Measurements from ENCODE around the gene PLXDC2. TPM values are rescaled to one million over a fixed set of nuclear protein-coding genes. Genes with fewer than 3 reads are reported as not detected.

PLXDC2 gene
- total and polyA plus RNA-seq, 4 donors, result 11.8 to 99.6 (median 40.8) TPM

DNA sequence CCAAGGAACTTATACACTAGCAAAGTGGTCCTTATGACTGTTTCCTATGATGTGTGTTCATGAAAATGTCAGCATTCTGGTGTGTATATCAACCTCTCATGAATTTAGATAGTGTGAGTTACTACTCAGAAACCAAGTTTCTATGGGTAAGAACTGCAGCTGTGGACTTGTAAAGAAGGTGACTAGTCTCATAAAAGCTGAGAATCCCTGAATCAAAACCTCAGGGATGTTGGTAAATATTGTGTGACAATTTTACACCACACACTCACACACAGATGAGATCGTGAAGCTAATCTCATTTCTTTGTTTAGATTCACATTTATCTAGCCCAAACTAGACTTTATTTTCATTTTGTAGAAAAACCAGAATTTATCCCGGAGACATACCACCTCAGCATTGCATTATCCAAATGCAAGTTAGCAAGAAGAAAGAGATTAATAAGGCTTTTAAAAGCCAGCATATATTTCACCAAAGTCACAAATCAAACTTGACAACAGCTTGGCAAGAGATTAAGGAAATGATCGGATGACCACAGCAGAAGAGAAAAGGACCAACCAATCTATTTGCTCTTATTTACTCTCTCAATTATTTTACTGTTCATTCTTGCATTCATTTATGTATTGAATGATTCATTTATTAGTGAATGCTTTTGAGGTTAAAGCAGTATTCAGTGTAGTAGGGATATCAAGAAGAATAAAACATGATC lies 92.9 kb downstream of the PLXDC2 start:
- no peak for ATAC-seq (ENCODE audit: insufficient read depth, low FRiP score)
- no peak overlapping the region for H3K4me3 ChIP-seq
- H3K9me3 ChIP-seq (ENCODE audit: control insufficient read depth in 4 of 4, insufficient read depth in 3 of 4, low read length in 3 of 4), result no peaks in the 10 kb centered on the region
- H3K27me3 ChIP-seq (ENCODE audit: control insufficient read depth in 3 of 3, insufficient read depth in 3 of 3, low read length in 2 of 3), result no peaks in the 10 kb centered on the region
- peaks cover 0 to 11% (median 2%) of the 10 kb centered on the region in 5 donors for H3K4me1 ChIP-seq (ENCODE audit: control insufficient read depth in 5 of 5, insufficient read depth in 5 of 5, low read length in 5 of 5)
- peaks cover 0 to 3% (median 0%) of the 10 kb centered on the region in 4 donors for H3K36me3 ChIP-seq (ENCODE audit: control insufficient read depth in 4 of 4, insufficient read depth in 4 of 4, low read length in 4 of 4)
- TF ChIP-seq, protein P1, sequence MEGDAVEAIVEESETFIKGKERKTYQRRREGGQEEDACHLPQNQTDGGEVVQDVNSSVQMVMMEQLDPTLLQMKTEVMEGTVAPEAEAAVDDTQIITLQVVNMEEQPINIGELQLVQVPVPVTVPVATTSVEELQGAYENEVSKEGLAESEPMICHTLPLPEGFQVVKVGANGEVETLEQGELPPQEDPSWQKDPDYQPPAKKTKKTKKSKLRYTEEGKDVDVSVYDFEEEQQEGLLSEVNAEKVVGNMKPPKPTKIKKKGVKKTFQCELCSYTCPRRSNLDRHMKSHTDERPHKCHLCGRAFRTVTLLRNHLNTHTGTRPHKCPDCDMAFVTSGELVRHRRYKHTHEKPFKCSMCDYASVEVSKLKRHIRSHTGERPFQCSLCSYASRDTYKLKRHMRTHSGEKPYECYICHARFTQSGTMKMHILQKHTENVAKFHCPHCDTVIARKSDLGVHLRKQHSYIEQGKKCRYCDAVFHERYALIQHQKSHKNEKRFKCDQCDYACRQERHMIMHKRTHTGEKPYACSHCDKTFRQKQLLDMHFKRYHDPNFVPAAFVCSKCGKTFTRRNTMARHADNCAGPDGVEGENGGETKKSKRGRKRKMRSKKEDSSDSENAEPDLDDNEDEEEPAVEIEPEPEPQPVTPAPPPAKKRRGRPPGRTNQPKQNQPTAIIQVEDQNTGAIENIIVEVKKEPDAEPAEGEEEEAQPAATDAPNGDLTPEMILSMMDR (IDR thresholded peaks at IDR 0.05; ENCODE audit: control extremely low read depth, extremely low read depth), result no peak
- H3K9ac ChIP-seq (ENCODE audit: insufficient read depth in 1 of 2, low read length in 2 of 2), result no peak overlapping the region
- DNase-seq, result peak in 1 of 3 donors; percentile 42
- 51 to 65% methylated on average over 3 of the region's 3 CpGs for WGBS, 2 donors
- no peak overlapping the region for H3K27ac ChIP-seq (ENCODE audit: low read depth in 1 of 2, low read length in 1 of 2)

DNA sequence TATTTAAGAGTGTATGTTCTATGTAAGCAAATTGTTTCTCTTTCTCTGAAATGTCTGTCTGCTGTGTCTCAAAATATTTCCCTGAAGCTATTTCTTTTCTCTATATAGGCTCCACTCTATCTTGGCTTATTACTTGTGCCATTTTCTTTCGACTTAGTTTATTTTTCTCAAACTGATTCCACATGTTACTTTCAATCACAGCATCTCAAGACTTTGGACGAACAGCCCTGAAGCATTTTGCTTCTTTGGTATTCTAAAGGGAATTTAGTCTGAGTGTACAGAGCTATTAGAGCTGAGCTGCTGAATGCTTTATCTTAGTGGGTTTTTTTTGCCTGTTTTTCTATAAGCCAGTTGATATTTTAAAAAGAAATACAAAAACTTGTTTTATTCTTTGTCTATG lies 95.7 kb downstream of the PLXDC2 start:
- ATAC-seq (ENCODE audit: insufficient read depth, low FRiP score), result no peak
- Histone ChIP-seq H3K27me3 (ENCODE audit: control insufficient read depth in 3 of 3, insufficient read depth in 3 of 3, low read length in 2 of 3) (no peaks in the 10 kb centered on the region), H3K9ac (ENCODE audit: insufficient read depth in 1 of 2, low read length in 2 of 2) (no peak overlapping the region), H3K27ac (ENCODE audit: low read depth in 1 of 2, low read length in 1 of 2) (no peak overlapping the region), H3K36me3 (ENCODE audit: control insufficient read depth in 4 of 4, insufficient read depth in 4 of 4, low read length in 4 of 4) (peaks cover 0 to 3% (median 0%) of the 10 kb centered on the region in 4 donors), H3K4me3 (no peak overlapping the region), H3K9me3 (ENCODE audit: control insufficient read depth in 4 of 4, insufficient read depth in 3 of 4, low read length in 3 of 4) (no peaks in the 10 kb centered on the region), H3K4me1 (ENCODE audit: control insufficient read depth in 5 of 5, insufficient read depth in 5 of 5, low read length in 5 of 5) (peaks cover 0 to 11% (median 2%) of the 10 kb centered on the region in 5 donors)
- TF ChIP-seq, protein P1 (IDR thresholded peaks at IDR 0.05; ENCODE audit: control extremely low read depth, extremely low read depth), result no peak
- no peak for DNase-seq
- 77 to 89% methylated on average over 2 of the region's 2 CpGs for WGBS, 2 donors

DNA sequence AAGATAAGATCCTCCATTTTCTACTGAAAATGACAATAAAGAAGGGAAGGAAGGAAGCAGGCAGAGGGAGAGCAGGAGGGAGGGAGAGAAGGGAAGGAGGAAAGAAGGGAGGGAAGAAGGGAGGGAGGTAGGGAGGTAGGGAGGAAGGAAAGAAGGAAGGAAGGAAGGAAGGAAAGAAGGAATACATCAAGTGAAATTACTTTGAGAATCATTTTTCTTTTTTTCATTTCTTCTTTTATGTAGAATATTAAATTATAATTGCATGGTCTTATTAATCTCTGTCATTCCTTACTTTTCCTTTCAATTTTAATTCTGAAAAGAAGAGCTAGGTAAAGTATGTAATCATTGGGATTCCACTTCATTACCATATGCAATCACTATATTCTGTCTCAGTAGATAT lies 97.8 kb downstream of the PLXDC2 start:
- no peak for ATAC-seq (ENCODE audit: insufficient read depth, low FRiP score)
- H3K9ac ChIP-seq (ENCODE audit: insufficient read depth in 1 of 2, low read length in 2 of 2), result no peak overlapping the region
- H3K36me3 ChIP-seq (ENCODE audit: control insufficient read depth in 4 of 4, insufficient read depth in 4 of 4, low read length in 4 of 4), result no peaks in the 10 kb centered on the region
- H3K4me1 ChIP-seq (ENCODE audit: control insufficient read depth in 5 of 5, insufficient read depth in 5 of 5, low read length in 5 of 5), result peaks cover 0 to 29% (median 10%) of the 10 kb centered on the region in 5 donors
- H3K27me3 ChIP-seq (ENCODE audit: control insufficient read depth in 3 of 3, insufficient read depth in 3 of 3, low read length in 2 of 3), result no peaks in the 10 kb centered on the region
- H3K4me3 ChIP-seq, result no peak overlapping the region
- TF ChIP-seq, protein P1 (IDR thresholded peaks at IDR 0.05; ENCODE audit: control extremely low read depth, extremely low read depth), result no peak
- H3K27ac ChIP-seq (ENCODE audit: low read depth in 1 of 2, low read length in 1 of 2), result no peak overlapping the region
- no peak for DNase-seq
- no peaks in the 10 kb centered on the region for H3K9me3 ChIP-seq (ENCODE audit: control insufficient read depth in 4 of 4, insufficient read depth in 3 of 4, low read length in 3 of 4)

DNA sequence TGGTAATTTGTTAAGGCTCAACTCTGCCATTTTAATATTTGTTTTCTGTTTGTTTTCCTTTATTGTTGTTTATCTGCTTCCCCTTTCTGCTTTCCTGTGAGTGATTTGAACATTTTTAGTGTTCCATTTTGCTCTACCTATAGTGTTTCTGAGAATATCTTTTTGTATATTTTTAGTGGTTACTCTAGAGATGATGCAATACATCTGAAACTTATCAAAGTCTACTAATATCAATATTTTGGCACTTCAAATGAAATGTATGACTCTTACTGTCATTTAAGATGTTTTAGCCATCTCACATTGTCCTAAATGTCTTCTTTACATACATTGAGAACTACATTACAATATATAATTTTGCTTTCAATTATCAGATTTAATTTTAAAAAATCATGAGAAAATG lies 98.9 kb downstream of the PLXDC2 start:
- Histone ChIP-seq H3K4me1 (ENCODE audit: control insufficient read depth in 5 of 5, insufficient read depth in 5 of 5, low read length in 5 of 5) (peaks cover 0 to 33% (median 10%) of the 10 kb centered on the region in 5 donors), H3K36me3 (ENCODE audit: control insufficient read depth in 4 of 4, insufficient read depth in 4 of 4, low read length in 4 of 4) (no peaks in the 10 kb centered on the region), H3K9ac (ENCODE audit: insufficient read depth in 1 of 2, low read length in 2 of 2) (no peak overlapping the region), H3K27ac (ENCODE audit: low read depth in 1 of 2, low read length in 1 of 2) (no peak overlapping the region), H3K9me3 (ENCODE audit: control insufficient read depth in 4 of 4, insufficient read depth in 3 of 4, low read length in 3 of 4) (no peaks in the 10 kb centered on the region), H3K4me3 (no peak overlapping the region), H3K27me3 (ENCODE audit: control insufficient read depth in 3 of 3, insufficient read depth in 3 of 3, low read length in 2 of 3) (no peaks in the 10 kb centered on the region)
- TF ChIP-seq, protein P1 (IDR thresholded peaks at IDR 0.05; ENCODE audit: control extremely low read depth, extremely low read depth), result no peak
- no peak for ATAC-seq (ENCODE audit: insufficient read depth, low FRiP score)
- no peak for DNase-seq

Measured in lung (tissue), 12 donors.